Stimulated activated naive CD4-positive, alpha-beta T cell treated with Interleukin-2 at 50 U/mL for 16 hours (primary cell): ENCODE measurements around the gene TNNT2.

ENCODE experiments used
- DNase-seq: peaks from one replicate; lab custom pipeline; 2025; lab: John Stamatoyannopoulos, UW

The TNNT2 gene

GRCh38 chr1:201313086-201313485 lies 64.4 kb downstream of the TNNT2 start:
- no peak for DNase-seq

DNA sequence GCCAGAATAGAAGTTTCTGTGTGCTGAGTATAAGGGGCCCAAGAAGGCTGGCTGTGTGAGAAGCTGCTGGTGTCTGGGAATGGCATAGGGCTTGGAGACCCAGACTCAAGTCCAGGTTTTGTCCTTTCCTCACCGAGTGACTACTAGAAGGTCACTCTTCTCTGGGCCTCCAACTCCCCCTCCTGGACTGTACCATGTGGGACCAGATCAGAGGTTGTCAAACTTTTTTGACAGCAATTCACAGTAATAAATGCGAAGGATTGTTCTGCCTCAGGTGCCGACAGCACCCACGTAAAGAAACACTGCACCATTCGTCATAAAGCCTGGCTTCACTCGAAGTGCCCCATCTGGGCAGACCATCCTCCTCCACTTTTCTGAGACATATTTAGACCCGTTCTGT lies 65.2 kb downstream of the TNNT2 start:
- DNase-seq: no peak

DNA sequence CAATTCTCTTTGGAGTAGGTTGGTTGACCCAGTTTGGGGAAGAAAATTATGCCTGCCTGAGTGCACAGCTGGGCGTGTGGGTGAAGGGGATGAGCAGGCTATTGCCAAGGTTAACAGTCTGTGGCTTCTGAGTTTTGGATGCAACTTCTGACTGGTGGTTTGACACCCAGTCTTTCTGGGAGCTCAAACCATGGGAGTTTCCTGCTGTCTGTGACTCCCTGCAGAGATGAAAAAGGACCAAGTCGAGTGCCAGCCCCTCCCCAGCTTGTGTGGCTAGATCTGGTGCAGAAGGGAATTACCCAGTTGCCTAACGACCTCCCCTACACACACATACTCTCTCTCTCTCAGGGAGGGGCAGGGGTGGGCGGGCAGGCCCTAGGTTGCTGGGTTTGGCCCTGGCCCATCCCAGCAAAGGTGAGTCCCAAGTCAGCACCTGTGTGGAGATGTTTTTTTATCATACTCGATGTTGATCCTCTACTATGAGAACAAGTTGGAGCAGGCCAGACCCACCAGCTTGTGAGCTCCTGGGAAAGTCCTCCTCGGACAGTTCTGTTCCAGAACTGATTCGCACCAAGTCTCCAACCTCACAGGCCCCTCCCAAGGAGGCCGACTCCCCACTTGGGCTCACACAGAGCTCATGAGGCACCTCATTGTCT lies 66.0 kb downstream of the TNNT2 start:
- no peak for DNase-seq

DNA sequence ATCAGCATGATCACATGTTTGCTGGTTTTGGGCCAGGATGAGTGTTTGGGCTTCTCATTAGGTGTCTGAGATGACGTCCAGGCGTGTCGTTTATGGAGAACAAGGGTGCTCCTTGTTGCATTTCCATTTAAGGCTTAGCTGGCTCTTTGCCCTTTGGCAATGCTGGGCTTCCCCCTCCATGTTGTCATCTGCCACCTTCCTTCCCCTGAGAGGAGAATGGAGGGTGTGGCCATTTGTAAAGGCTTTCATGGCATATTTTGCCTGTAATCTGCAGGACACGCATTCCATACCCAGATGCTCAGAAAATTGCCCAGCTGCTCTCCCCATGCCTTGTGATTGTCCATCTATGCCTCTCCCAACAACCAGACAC lies 66.5 kb downstream of the TNNT2 start:
- no peak for DNase-seq

DNA sequence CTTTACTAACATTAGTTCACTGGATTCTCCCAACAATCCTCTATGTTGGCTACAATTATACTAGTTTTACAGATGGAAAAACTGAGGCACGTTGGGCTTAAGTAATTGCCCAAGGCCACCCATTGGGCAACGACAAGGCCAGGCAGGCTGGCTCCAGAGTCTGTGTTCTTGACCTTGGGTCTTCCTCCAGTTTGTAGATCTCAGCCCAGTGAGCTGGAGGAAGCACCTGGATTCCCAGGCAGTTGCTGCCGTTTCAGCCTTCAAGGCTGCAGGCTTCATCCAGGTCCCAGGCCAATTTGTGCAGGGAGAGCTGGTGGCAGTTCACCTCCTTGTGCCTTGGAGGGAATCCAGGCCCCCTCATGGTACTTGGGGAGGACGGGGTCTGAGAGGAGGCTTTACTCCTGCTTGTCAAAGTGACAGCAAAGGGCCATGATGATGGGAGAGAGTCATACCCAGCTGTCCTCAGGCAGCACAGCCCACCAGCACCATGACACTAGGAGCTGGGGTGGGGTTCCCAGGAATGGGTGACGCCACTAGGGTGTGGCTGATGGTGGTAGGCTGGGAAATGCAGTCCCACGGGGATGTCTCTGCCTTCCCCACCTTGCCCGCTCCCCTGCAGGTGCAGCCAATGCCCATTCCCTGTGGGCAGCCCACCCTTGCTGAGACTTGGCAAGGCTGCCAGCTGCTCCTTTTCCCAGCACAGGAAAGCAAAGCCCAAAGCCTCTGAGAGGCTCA lies 67.1 kb downstream of the TNNT2 start:
- no peak for DNase-seq

- no peak for DNase-seq
These were observed 68.1 kb downstream of the TNNT2 start for GRCh38 chr1:201309416-201309815.
